ENCODE results near the gene CRIM1. TPM values are rescaled to one million over a fixed set of nuclear protein-coding genes. Genes with fewer than 3 reads are reported as not detected.
A peak's percentile ranks its signal among the peaks of the same experiment; 100 is the strongest.

The CRIM1 gene
- total and polyA plus RNA-seq, 2 donors (not counting 1 experiment from before 2014, with no cell fraction given), result 364 to 661 TPM

- TF ChIP-seq CTCF (conservative IDR thresholded peaks at IDR 0.05 in 1 of 2, IDR thresholded peaks at IDR 0.05 in 1 of 2; ENCODE audit: low read depth in 1 of 2, low read length in 2 of 2) (no peak), EZH2 (IDR thresholded peaks at IDR 0.05; ENCODE audit: low read length, missing control alignments) (no peak)
- H2AFZ ChIP-seq (ENCODE audit: low read length), result no peak overlapping the region
- no peaks in the 10 kb centered on the region for H3K27me3 ChIP-seq (ENCODE audit: control insufficient read depth, insufficient read depth, low read length)
- H3K4me1 ChIP-seq (ENCODE audit: control insufficient read depth, extremely low read depth, insufficient read depth, low read length), result peaks cover 72% of the 10 kb centered on the region
- peaks cover 10% of the 10 kb centered on the region for H3K36me3 ChIP-seq (ENCODE audit: control insufficient read depth, insufficient read depth, low read length)
- no peaks in the 10 kb centered on the region for H4K20me1 ChIP-seq (ENCODE audit: control insufficient read depth, extremely low read depth, insufficient read depth, low read length)
- no peaks in the 10 kb centered on the region for H3K9me3 ChIP-seq (ENCODE audit: control insufficient read depth, insufficient read depth, low read depth, low read length)
- H3K4me2 ChIP-seq (ENCODE audit: extremely low read depth, insufficient read depth, low read length), result peak overlapping the region; percentile 51
- H3K9ac ChIP-seq (ENCODE audit: insufficient read depth, low read length), result peak overlapping the region; percentile 32
- H3K27ac ChIP-seq (ENCODE audit: insufficient read depth, low read length), result peak overlapping the region; percentile 75
- H3K4me3 ChIP-seq (replicated peaks in 1 of 4; ENCODE audit: control extremely low read depth in 1 of 4, insufficient read depth in 1 of 4, low read depth in 3 of 4, low read length in 4 of 4), result peak overlapping the region in 1 of 4 experiments; percentile 1
- DNase-seq (ENCODE audit: low read depth in 2 of 2), result peak; percentile 75 to 86
- H3K79me2 ChIP-seq (ENCODE audit: control insufficient read depth, insufficient read depth, low read length), result peaks cover 67% of the 10 kb centered on the region
Observed at GRCh38 chr2:36456227-36457175, 100.9 kb downstream of the CRIM1 start.

- Histone ChIP-seq H3K4me2 (ENCODE audit: extremely low read depth, insufficient read depth, low read length) (no peak overlapping the region), H3K27ac (ENCODE audit: insufficient read depth, low read length) (peak overlapping the region; percentile 44), H3K9me3 (ENCODE audit: control insufficient read depth, insufficient read depth, low read depth, low read length) (no peaks in the 10 kb centered on the region), H3K9ac (ENCODE audit: insufficient read depth, low read length) (no peak overlapping the region), H3K36me3 (ENCODE audit: control insufficient read depth, insufficient read depth, low read length) (peaks cover 10% of the 10 kb centered on the region), H3K4me3 (replicated peaks in 1 of 4; ENCODE audit: control extremely low read depth in 1 of 4, insufficient read depth in 1 of 4, low read depth in 3 of 4, low read length in 4 of 4) (no peak overlapping the region), H4K20me1 (ENCODE audit: control insufficient read depth, extremely low read depth, insufficient read depth, low read length) (no peaks in the 10 kb centered on the region), H2AFZ (ENCODE audit: low read length) (no peak overlapping the region), H3K79me2 (ENCODE audit: control insufficient read depth, insufficient read depth, low read length) (peaks cover 75% of the 10 kb centered on the region), H3K4me1 (ENCODE audit: control insufficient read depth, extremely low read depth, insufficient read depth, low read length) (peaks cover 71% of the 10 kb centered on the region), H3K27me3 (ENCODE audit: control insufficient read depth, insufficient read depth, low read length) (no peaks in the 10 kb centered on the region)
- no peak for DNase-seq (ENCODE audit: low read depth in 2 of 2)
- no peak for TF ChIP-seq CTCF (conservative IDR thresholded peaks at IDR 0.05 in 1 of 2, IDR thresholded peaks at IDR 0.05 in 1 of 2; ENCODE audit: low read depth in 1 of 2, low read length in 2 of 2)
- TF ChIP-seq EZH2 (IDR thresholded peaks at IDR 0.05; ENCODE audit: low read length, missing control alignments), result no peak
Observed at GRCh38 chr2:36458106-36458505, 102.5 kb downstream of the CRIM1 start.

GRCh38 chr2:36459725-36460137 lies 104.2 kb downstream of the CRIM1 start:
- Histone ChIP-seq H3K4me1 (ENCODE audit: control insufficient read depth, extremely low read depth, insufficient read depth, low read length) (peaks cover 56% of the 10 kb centered on the region), H3K36me3 (ENCODE audit: control insufficient read depth, insufficient read depth, low read length) (peaks cover 14% of the 10 kb centered on the region), H3K4me2 (ENCODE audit: extremely low read depth, insufficient read depth, low read length) (no peak overlapping the region), H3K27ac (ENCODE audit: insufficient read depth, low read length) (peak overlapping the region; percentile 43), H3K4me3 (replicated peaks in 1 of 4; ENCODE audit: control extremely low read depth in 1 of 4, insufficient read depth in 1 of 4, low read depth in 3 of 4, low read length in 4 of 4) (no peak overlapping the region), H3K79me2 (ENCODE audit: control insufficient read depth, insufficient read depth, low read length) (peaks cover 71% of the 10 kb centered on the region), H3K9ac (ENCODE audit: insufficient read depth, low read length) (no peak overlapping the region), H2AFZ (ENCODE audit: low read length) (no peak overlapping the region), H3K9me3 (ENCODE audit: control insufficient read depth, insufficient read depth, low read depth, low read length) (no peaks in the 10 kb centered on the region), H4K20me1 (ENCODE audit: control insufficient read depth, extremely low read depth, insufficient read depth, low read length) (no peaks in the 10 kb centered on the region), H3K27me3 (ENCODE audit: control insufficient read depth, insufficient read depth, low read length) (no peaks in the 10 kb centered on the region)
- TF ChIP-seq CTCF (conservative IDR thresholded peaks at IDR 0.05 in 1 of 2, IDR thresholded peaks at IDR 0.05 in 1 of 2; ENCODE audit: low read depth in 1 of 2, low read length in 2 of 2), result peak; percentile 41 to 54
- TF ChIP-seq EZH2 (IDR thresholded peaks at IDR 0.05; ENCODE audit: low read length, missing control alignments), result no peak
- peak; percentile 63 to 74 for DNase-seq (ENCODE audit: low read depth in 2 of 2)

Data from fibroblast of lung (primary cell).